GM12873 (cell line): Measurements from ENCODE around the gene ZFYVE28.

Source experiments
- CTCF ChIP-seq: IDR thresholded peaks from 2 replicates; pipeline ENCODE4 v1.5.1; 2012; ENCODE audit warnings: low read depth, mild to moderate bottlenecking, moderate library complexity, low read length, control low read depth; ENCODE audit not compliant: insufficient read depth; ENCODE audit errors: missing control alignments

ZFYVE28 gene

DNA sequence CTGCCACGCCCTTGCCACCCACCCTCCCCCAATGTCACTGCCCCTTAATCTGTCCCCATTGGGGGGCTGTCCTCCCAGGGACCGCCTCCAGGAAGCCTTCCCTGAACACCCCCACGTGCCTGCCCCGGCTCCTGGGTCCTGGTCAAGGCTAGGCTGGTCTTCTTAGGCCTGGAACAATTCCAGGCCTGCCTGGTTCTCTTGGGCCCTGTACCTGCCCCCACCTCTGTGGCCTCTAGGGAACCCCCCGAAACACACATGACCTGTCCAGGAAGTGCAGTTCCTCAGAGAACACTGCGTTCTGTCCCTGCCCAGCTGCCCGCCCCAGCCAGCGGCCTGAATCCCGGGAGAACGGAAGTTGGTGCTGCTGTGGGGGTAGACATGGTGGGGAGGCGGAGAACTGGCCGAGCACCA, 161.7 kb downstream of the ZFYVE28 start:
- no peak for TF ChIP-seq CTCF

- TF ChIP-seq CTCF = no peak
These were observed 162.2 kb downstream of the ZFYVE28 start for GRCh38 chr4:2256156-2256731.

GRCh38 chr4:2255501-2256155, 162.8 kb downstream of the ZFYVE28 start:
- no peak for TF ChIP-seq CTCF

- no peak for TF ChIP-seq CTCF
These were observed 163.6 kb downstream of the ZFYVE28 start for GRCh38 chr4:2254665-2255500.

GRCh38 chr4:2253160-2254084, 165.0 kb downstream of the ZFYVE28 start:
- no peak for TF ChIP-seq CTCF

- TF ChIP-seq CTCF = no peak
These were observed 165.8 kb downstream of the ZFYVE28 start for GRCh38 chr4:2252530-2253091.
